Measurements from ENCODE around the gene AGO3.

The AGO3 gene

DNA sequence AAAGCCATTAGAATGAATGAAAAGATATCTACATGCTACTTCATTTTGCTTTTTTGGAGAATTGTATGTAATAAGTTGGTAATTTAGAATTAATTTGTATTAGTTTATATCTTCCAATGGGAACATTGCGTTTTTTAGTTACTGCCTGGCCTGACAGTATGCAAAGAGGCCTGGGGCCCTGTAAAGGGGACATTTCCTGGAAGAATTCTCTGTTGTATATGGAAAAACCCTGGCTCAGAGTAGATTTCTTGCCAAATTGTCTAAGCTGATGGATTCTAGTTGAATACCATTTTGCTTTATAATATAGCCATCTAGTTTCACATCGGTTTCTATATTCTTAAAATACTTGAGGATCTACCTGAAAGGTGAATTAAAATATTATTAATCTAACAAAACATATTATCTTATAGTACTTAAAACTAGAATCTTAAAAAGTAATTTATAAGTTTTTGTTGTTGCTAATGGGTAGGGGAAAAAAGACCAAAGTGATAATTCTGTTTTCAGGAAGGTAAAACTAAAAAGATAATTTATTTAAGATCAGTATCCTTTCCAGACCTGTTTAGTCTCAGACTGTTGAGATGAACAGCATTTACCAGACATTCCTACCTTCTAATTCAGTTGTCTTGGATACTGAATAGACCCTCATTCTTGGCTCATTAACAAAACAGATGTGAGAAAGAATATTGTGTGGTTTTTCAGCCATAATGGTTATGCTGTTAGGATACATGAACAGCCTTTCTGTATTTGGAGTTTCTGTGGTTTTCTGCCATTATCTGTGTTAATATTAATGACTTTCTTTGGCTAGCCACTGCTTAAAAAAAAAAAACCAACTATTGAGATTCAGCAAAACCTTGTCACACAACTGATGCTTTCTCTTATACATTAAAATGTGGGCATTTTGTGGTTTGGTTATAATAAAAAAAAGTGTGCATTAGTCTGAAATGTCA is 4.8 kb downstream of the AGO3 start:
- Histone ChIP-seq H3K9me3 (ENCODE audit: low read length) (no peaks in the 10 kb centered on the region), H3K4me2 (ENCODE audit: low read length) (no peak overlapping the region), H3K27me3 (ENCODE audit: insufficient read depth, low read length) (no peaks in the 10 kb centered on the region), H3K9me2 (ENCODE audit: low read depth, low read length) (no peaks in the 10 kb centered on the region), H3K27ac (ENCODE audit: low read depth, low read length, poor library complexity, severe bottlenecking) (no peak overlapping the region), H3K4me3 (ENCODE audit: low read depth, low read length, poor library complexity, severe bottlenecking) (no peak overlapping the region), H3K4me1 (ENCODE audit: insufficient read depth, low read length, severe bottlenecking) (peaks cover 34% of the 10 kb centered on the region), H2AFZ (ENCODE audit: low read length) (no peak overlapping the region), H3K36me3 (ENCODE audit: insufficient read depth, low read length) (no peaks in the 10 kb centered on the region), H3F3A (ENCODE audit: insufficient read depth, low read length) (no peaks in the 10 kb centered on the region), H3K9ac (ENCODE audit: low read length) (no peak overlapping the region), H4K20me1 (ENCODE audit: insufficient read depth, low read length) (no peaks in the 10 kb centered on the region), H3K79me2 (ENCODE audit: insufficient read depth, low read length) (peaks cover 90% of the 10 kb centered on the region)
- no peak for TF ChIP-seq EZH2 (IDR thresholded peaks at IDR 0.05; ENCODE audit: borderline replicate concordance, low read length)
- TF ChIP-seq, protein P1, sequence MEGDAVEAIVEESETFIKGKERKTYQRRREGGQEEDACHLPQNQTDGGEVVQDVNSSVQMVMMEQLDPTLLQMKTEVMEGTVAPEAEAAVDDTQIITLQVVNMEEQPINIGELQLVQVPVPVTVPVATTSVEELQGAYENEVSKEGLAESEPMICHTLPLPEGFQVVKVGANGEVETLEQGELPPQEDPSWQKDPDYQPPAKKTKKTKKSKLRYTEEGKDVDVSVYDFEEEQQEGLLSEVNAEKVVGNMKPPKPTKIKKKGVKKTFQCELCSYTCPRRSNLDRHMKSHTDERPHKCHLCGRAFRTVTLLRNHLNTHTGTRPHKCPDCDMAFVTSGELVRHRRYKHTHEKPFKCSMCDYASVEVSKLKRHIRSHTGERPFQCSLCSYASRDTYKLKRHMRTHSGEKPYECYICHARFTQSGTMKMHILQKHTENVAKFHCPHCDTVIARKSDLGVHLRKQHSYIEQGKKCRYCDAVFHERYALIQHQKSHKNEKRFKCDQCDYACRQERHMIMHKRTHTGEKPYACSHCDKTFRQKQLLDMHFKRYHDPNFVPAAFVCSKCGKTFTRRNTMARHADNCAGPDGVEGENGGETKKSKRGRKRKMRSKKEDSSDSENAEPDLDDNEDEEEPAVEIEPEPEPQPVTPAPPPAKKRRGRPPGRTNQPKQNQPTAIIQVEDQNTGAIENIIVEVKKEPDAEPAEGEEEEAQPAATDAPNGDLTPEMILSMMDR (IDR thresholded peaks at IDR 0.05; ENCODE audit: low read length): no peak

DNA sequence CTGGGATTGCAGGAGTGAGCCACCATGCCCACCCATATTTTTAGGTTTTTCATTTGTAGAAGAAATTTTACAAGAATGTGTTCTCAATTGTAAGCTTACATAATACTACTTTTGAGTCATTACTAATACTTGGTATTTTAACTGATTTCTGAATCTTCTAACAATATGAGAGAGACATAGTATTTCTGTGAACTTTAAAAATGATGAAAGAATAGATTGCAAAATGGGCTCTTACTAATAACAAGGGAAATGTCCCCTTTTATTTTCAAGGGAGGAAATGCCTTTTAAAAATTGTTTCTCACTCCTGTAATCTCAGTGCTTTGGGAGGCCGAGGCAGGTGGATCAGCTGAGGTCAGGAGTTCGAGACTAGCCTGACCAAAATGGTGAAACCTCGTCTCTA is 5.9 kb downstream of the AGO3 start:
- H3K9me3 ChIP-seq (ENCODE audit: low read length): no peaks in the 10 kb centered on the region
- no peaks in the 10 kb centered on the region for H3K36me3 ChIP-seq (ENCODE audit: insufficient read depth, low read length)
- no peaks in the 10 kb centered on the region for H3K9me2 ChIP-seq (ENCODE audit: low read depth, low read length)
- H3K9ac ChIP-seq (ENCODE audit: low read length): no peak overlapping the region
- no peak overlapping the region for H3K4me3 ChIP-seq (ENCODE audit: low read depth, low read length, poor library complexity, severe bottlenecking)
- H3K4me1 ChIP-seq (ENCODE audit: insufficient read depth, low read length, severe bottlenecking): peaks cover 41% of the 10 kb centered on the region
- H3K4me2 ChIP-seq (ENCODE audit: low read length): no peak overlapping the region
- no peak overlapping the region for H3K27ac ChIP-seq (ENCODE audit: low read depth, low read length, poor library complexity, severe bottlenecking)
- TF ChIP-seq, protein P1 (IDR thresholded peaks at IDR 0.05; ENCODE audit: low read length): no peak
- no peak for TF ChIP-seq EZH2 (IDR thresholded peaks at IDR 0.05; ENCODE audit: borderline replicate concordance, low read length)
- no peaks in the 10 kb centered on the region for H3K27me3 ChIP-seq (ENCODE audit: insufficient read depth, low read length)
- H4K20me1 ChIP-seq (ENCODE audit: insufficient read depth, low read length): no peaks in the 10 kb centered on the region
- H3K79me2 ChIP-seq (ENCODE audit: insufficient read depth, low read length): peaks cover 98% of the 10 kb centered on the region
- no peaks in the 10 kb centered on the region for H3F3A ChIP-seq (ENCODE audit: insufficient read depth, low read length)
- no peak overlapping the region for H2AFZ ChIP-seq (ENCODE audit: low read length)

DNA sequence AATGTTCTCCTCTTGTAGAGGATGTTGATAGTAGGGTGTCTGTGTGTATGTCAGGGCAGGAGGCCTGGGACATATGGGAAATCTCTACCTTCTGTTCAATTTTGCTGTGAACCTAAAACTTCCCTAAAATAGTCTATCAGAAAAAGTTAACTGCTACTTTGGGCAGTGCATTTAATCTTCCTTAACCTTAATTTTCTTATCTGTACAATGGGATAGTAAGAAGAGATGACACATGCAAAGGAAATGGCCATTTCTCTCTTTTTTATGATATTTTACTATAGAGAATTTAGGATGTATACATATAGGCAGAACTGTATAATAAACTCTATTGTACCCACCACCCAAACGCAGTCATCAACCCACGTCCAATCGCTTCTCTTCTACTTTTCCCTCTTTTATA is 8.6 kb downstream of the AGO3 start:
- H3K79me2 ChIP-seq (ENCODE audit: insufficient read depth, low read length): peaks cover 94% of the 10 kb centered on the region
- no peak overlapping the region for H3K9ac ChIP-seq (ENCODE audit: low read length)
- no peaks in the 10 kb centered on the region for H3K9me2 ChIP-seq (ENCODE audit: low read depth, low read length)
- no peak overlapping the region for H3K27ac ChIP-seq (ENCODE audit: low read depth, low read length, poor library complexity, severe bottlenecking)
- peaks cover 27% of the 10 kb centered on the region for H3K4me1 ChIP-seq (ENCODE audit: insufficient read depth, low read length, severe bottlenecking)
- H4K20me1 ChIP-seq (ENCODE audit: insufficient read depth, low read length): no peaks in the 10 kb centered on the region
- H3K27me3 ChIP-seq (ENCODE audit: insufficient read depth, low read length): no peaks in the 10 kb centered on the region
- 0 out of 2 replicates have a peak, but pooled peaks cover 5% of the 10 kb centered on the region for H3K36me3 ChIP-seq (ENCODE audit: insufficient read depth, low read length)
- no peak overlapping the region for H3K4me2 ChIP-seq (ENCODE audit: low read length)
- no peaks in the 10 kb centered on the region for H3K9me3 ChIP-seq (ENCODE audit: low read length)
- no peak overlapping the region for H2AFZ ChIP-seq (ENCODE audit: low read length)
- H3F3A ChIP-seq (ENCODE audit: insufficient read depth, low read length): no peaks in the 10 kb centered on the region
- no peak overlapping the region for H3K4me3 ChIP-seq (ENCODE audit: low read depth, low read length, poor library complexity, severe bottlenecking)
- TF ChIP-seq, protein P1 (IDR thresholded peaks at IDR 0.05; ENCODE audit: low read length): no peak
- no peak for TF ChIP-seq EZH2 (IDR thresholded peaks at IDR 0.05; ENCODE audit: borderline replicate concordance, low read length)
